HG03025 (cell line): ENCODE results near the gene GFOD2.

Experiments used
- ATAC-seq: cut with Tn5 transposase; IDR thresholded peaks from one replicate; pipeline ENCODE4 v1.9.1; 2021; ENCODE audit warnings: mild to moderate bottlenecking, moderate library complexity; ENCODE audit not compliant: unreplicated experiment, low FRiP score

Gene GFOD2

GRCh38 chr16:67647681-67648080 is 71.4 kb downstream of the GFOD2 start:
- no peak for ATAC-seq

GRCh38 chr16:67647111-67647651 is 71.9 kb downstream of the GFOD2 start:
- no peak for ATAC-seq

DNA sequence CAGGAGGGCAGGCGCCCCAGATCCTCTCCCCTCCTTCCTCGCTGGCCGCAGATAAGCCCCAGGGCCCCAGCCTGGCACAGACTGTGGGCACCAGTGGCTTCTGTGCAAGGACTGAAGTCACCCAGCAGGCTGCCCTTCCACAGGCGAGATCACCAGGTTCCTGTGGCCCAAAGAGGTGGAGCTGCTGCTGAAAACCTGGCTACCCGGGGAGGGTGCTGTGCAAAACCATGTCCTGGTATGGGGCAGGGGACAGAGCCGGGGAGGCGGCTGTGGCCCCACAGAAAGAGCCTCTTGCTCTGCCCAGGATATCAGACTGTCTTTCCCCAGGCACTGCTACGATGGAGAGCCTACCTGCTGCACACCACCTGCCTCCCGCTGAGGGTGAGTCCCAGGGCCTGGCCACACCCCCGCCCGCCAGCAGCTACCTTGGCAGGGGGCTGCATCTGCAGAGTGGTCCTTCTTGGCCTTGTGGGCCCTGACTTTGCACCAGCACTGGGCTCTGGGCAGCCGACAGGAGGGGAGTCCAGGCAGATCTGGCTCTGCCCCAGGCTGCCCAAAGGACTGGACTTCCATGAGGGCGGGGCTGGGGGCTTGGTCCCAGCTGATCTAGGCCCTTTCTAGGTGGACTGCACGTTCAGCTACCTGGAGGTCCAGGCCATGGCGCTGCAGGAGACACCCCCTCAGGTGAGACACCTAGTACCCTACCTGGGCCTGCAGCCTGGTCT is 73.6 kb downstream of the GFOD2 start:
- ATAC-seq = no peak

DNA sequence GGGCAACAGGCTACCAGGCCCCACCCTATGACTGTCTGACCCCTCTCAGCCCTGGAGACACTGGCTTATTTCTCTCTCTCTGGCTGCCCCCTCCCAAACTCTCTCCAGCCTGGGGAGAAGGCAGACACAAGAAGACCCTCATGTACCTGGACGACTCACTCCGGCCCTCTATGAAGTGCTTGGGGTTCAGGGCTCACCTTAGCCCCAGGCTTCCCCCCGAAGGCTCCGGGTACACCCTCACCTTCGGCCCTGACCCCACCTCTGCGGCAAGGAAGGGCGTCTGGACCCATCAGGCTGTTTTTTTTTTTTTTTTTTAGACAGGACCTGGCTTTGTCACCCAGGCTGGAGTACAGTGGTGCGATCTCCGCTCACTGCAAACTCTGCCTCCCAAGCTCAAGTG is 75.1 kb downstream of the GFOD2 start:
- ATAC-seq = no peak

GRCh38 chr16:67641779-67642708 is 77.1 kb downstream of the GFOD2 start:
- no peak for ATAC-seq

GRCh38 chr16:67637625-67638024 is 81.5 kb downstream of the GFOD2 start:
- ATAC-seq = no peak

DNA sequence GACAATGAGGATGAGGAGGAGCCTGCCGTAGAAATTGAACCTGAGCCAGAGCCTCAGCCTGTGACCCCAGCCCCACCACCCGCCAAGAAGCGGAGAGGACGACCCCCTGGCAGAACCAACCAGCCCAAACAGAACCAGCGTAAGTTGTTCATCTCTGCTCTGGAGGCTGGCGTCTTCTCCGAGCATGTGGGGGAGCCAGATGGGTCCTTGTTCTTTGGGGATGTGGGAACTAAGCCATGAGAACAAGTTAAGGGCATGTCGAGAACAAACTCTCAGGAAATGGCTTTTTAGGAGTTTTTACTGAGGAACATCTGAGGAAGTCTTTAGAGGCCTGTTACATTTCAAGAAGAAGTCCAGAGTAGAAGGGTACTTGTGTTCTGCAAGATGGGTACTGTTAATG is 82.4 kb downstream of the GFOD2 start:
- no peak for ATAC-seq

DNA sequence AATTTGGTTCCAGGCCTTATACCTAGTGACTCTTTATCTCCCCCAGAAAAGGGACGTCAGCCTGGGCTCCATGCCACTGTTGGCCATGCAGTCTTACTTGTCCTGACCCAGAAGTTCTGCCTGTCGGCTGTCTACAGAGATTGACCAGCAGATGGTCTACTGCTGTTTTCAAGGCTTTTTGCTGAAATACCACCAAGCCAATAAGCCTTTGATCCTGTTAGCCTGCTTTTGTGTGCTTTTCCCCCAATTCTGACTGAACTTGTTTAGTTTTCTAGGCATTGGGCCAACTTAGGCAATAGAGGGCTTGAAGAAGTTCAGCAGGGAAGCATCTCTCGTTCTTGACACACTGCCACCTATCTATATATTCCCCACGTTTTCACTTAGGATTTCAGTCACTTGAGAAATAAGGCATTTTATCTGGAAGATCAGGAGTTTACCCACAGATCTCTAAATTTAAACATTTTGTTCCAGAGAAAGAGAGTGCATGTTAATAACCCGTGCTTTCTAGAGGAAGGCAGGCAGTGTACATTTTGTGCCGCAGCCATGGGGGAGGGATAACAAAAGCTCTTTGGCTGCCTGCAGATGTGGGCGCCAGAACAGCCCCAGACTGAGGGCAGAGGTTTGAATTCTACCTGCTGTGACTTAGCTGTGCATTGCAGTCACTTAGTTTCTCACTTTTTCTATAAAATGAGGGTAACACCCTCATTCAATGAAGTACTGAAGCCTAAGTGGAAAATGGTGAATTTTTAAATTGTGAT is 86.5 kb downstream of the GFOD2 start:
- ATAC-seq = no peak

DNA sequence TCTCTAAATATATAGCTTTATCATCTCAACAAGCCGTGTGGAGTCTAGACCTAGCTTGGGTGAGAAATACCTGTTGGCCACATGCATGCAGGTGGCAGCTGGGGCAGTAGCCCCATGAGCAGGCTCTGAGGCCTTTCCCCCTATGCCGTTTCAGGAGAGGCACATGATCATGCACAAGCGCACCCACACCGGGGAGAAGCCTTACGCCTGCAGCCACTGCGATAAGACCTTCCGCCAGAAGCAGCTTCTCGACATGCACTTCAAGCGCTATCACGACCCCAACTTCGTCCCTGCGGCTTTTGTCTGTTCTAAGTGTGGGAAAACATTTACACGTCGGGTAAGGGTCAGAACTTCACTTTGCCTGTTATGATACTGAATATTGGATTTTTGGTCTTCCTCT is 90.9 kb downstream of the GFOD2 start:
- ATAC-seq = no peak
